Measurements from ENCODE around the gene GABBR2. TPM values are rescaled to one million over a fixed set of nuclear protein-coding genes. Genes with fewer than 3 reads are reported as not detected.

GABBR2 gene
- total and polyA plus RNA-seq, 12 donors, result under 0.01 to 1.3 (median 0.45) TPM

- Histone ChIP-seq H3K4me1 (no peaks in the 10 kb centered on the region), H3K36me3 (no peaks in the 10 kb centered on the region), H3K9me3 (peaks cover 0 to 45% (median 22%) of the 10 kb centered on the region in 11 donors), H3K27ac (no peak overlapping the region), H3K4me3 (no peak overlapping the region), H3K27me3 (peaks cover 0 to 25% (median 6%) of the 10 kb centered on the region in 7 donors)
- ATAC-seq, result no peak
- no peak for TF ChIP-seq CTCF (IDR thresholded peaks at IDR 0.05)
- intact Hi-C loops (cut with DNase I), result no loop called here
- no peak for DNase-seq
Measured at GRCh38 chr9:98460704-98461103, 248.0 kb downstream of the GABBR2 start.

- no peak overlapping the region for H3K27ac ChIP-seq
- TF ChIP-seq CTCF (IDR thresholded peaks at IDR 0.05), result no peak
- no peaks in the 10 kb centered on the region for H3K36me3 ChIP-seq
- intact Hi-C loops (cut with DNase I), result no loop called here
- H3K4me1 ChIP-seq, result no peaks in the 10 kb centered on the region
- DNase-seq (no peak), ATAC-seq (no peak)
- WGBS, 2 donors, result 75 to 85% methylated on average over 9 of the region's 9 CpGs
- peaks cover 0 to 25% (median 6%) of the 10 kb centered on the region in 7 donors for H3K27me3 ChIP-seq
- H3K4me3 ChIP-seq, result no peak overlapping the region
- H3K9me3 ChIP-seq, result peaks cover 0 to 41% (median 22%) of the 10 kb centered on the region in 11 donors
Measured at GRCh38 chr9:98457726-98458370, 250.9 kb downstream of the GABBR2 start.

- intact Hi-C loops (cut with DNase I), result no loop called here
- WGBS, 2 donors, result 43 to 50% methylated on average over 2 of the region's 2 CpGs
- H3K4me3 ChIP-seq, result no peak overlapping the region
- no peaks in the 10 kb centered on the region for H3K4me1 ChIP-seq
- H3K27me3 ChIP-seq, result peaks cover 0 to 25% (median 10%) of the 10 kb centered on the region in 7 donors
- no peak for TF ChIP-seq CTCF (IDR thresholded peaks at IDR 0.05)
- no peaks in the 10 kb centered on the region for H3K36me3 ChIP-seq
- DNase-seq (no peak), ATAC-seq (no peak)
- no peak overlapping the region for H3K27ac ChIP-seq
- H3K9me3 ChIP-seq, result peaks cover 0 to 24% (median 9%) of the 10 kb centered on the region in 11 donors
Measured at GRCh38 chr9:98456156-98456613, 252.6 kb downstream of the GABBR2 start.

DNA sequence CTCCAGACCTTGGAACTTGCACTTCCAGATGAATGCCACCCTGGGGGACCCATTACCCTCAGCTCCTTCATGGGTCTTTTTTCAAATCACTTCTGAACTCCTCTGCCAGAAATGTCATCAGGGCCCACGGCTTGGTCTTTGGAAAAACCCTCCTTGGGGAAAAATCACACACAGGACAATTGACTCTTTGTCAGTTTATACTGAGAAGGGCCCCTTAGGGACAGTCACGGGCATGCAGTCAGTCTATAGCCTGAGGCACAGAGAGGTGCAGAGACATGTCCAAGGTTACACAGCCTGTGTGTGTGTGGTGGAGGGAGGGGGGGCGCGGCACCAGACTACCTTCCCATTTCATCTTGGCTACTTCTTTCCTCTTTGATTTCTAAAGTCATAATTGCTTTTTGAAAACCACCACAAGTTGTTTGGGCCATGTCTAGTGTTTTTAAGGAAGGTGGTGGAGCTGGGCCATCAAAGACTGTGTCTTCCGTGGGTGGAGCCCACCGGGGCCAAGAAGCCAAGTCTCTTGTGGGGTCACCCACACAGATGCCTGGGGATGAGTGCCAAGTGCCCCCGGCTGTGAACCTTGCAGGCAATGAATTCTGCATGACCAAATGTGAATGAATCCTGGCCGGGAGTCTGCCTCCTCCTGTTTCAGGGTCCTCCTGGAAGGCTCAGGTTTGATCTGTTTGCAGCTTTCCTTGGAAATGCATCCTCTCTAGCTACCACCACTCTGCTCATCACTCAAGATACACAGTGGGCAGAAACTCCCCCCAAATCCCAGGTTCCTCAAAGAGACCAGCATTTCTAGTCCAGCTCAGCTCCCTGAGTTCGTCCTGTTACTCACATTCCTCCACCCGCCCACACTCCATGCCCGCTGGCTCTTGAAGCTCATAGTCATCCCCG lies 253.2 kb downstream of the GABBR2 start:
- Histone ChIP-seq H3K27me3 (peaks cover 0 to 25% (median 10%) of the 10 kb centered on the region in 7 donors), H3K4me3 (no peak overlapping the region), H3K9me3 (peaks cover 0 to 17% (median 3%) of the 10 kb centered on the region in 11 donors), H3K4me1 (no peaks in the 10 kb centered on the region), H3K27ac (no peak overlapping the region), H3K36me3 (no peaks in the 10 kb centered on the region)
- ATAC-seq (no peak), DNase-seq (no peak)
- intact Hi-C loops (cut with DNase I), result no loop called here
- WGBS, 2 donors, result 68 to 71% methylated on average over 12 of the region's 12 CpGs
- TF ChIP-seq CTCF (IDR thresholded peaks at IDR 0.05), result no peak
